ENCODE measurements around the gene UBAC2. TPM values are rescaled to one million over a fixed set of nuclear protein-coding genes. Genes with fewer than 3 reads are reported as not detected.

Gene UBAC2
- total and polyA plus RNA-seq, 2 experiments from 2014 or later, result 71.2 to 130 TPM

- Histone ChIP-seq H3K4me3 (no peak overlapping the region), H3K36me3 (no peaks in the 10 kb centered on the region)
These were observed 193.4 kb downstream of the UBAC2 start for GRCh38 chr13:99393791-99394735.

GRCh38 chr13:99395436-99395835, 194.8 kb downstream of the UBAC2 start:
- Histone ChIP-seq H3K27me3 (no peaks in the 10 kb centered on the region), H3K9me3 (ENCODE audit: low read depth) (no peaks in the 10 kb centered on the region), H3K36me3 (no peaks in the 10 kb centered on the region), H3K4me3 (no peak overlapping the region), H3K4me1 (ENCODE audit: low read depth) (no peaks in the 10 kb centered on the region), H3K27ac (no peak overlapping the region)
- no peak for TF ChIP-seq CTCF (IDR thresholded peaks at IDR 0.05; ENCODE audit: low read depth, low read length)
- DNase-seq (ENCODE audit: low read depth in 1 of 2, low spot score in 1 of 2), result no peak

More at GRCh38 chr13:99393791-99394735, 193.4 kb downstream of the UBAC2 start:
- no peak for DNase-seq (ENCODE audit: low read depth in 1 of 2, low spot score in 1 of 2)
- TF ChIP-seq CTCF (IDR thresholded peaks at IDR 0.05; ENCODE audit: low read depth, low read length), result no peak
- Histone ChIP-seq H3K27me3 (no peaks in the 10 kb centered on the region), H3K4me1 (ENCODE audit: low read depth) (no peaks in the 10 kb centered on the region), H3K27ac (no peak overlapping the region), H3K9me3 (ENCODE audit: low read depth) (no peaks in the 10 kb centered on the region)

GRCh38 chr13:99396446-99396845, 195.8 kb downstream of the UBAC2 start:
- H3K4me1 ChIP-seq (ENCODE audit: low read depth), result no peaks in the 10 kb centered on the region
- H3K27ac ChIP-seq, result no peak overlapping the region
- H3K4me3 ChIP-seq, result no peak overlapping the region
- TF ChIP-seq CTCF (IDR thresholded peaks at IDR 0.05; ENCODE audit: low read depth, low read length), result no peak
- DNase-seq (ENCODE audit: low read depth in 1 of 2, low spot score in 1 of 2), result no peak
- H3K27me3 ChIP-seq, result no peaks in the 10 kb centered on the region
- no peaks in the 10 kb centered on the region for H3K36me3 ChIP-seq
- H3K9me3 ChIP-seq (ENCODE audit: low read depth), result no peaks in the 10 kb centered on the region

GRCh38 chr13:99398071-99398470, 197.4 kb downstream of the UBAC2 start:
- H3K36me3 ChIP-seq, result no peaks in the 10 kb centered on the region
- no peak overlapping the region for H3K4me3 ChIP-seq
- no peaks in the 10 kb centered on the region for H3K9me3 ChIP-seq (ENCODE audit: low read depth)
- no peaks in the 10 kb centered on the region for H3K4me1 ChIP-seq (ENCODE audit: low read depth)
- no peaks in the 10 kb centered on the region for H3K27me3 ChIP-seq
- H3K27ac ChIP-seq, result no peak overlapping the region
- no peak for DNase-seq (ENCODE audit: low read depth in 1 of 2, low spot score in 1 of 2)
- no peak for TF ChIP-seq CTCF (IDR thresholded peaks at IDR 0.05; ENCODE audit: low read depth, low read length)

- H3K9me3 ChIP-seq (ENCODE audit: low read depth), result no peaks in the 10 kb centered on the region
- H3K4me3 ChIP-seq, result no peak overlapping the region
- TF ChIP-seq CTCF (IDR thresholded peaks at IDR 0.05; ENCODE audit: low read depth, low read length), result no peak
- H3K27me3 ChIP-seq, result no peaks in the 10 kb centered on the region
- no peak for DNase-seq (ENCODE audit: low read depth in 1 of 2, low spot score in 1 of 2)
- H3K27ac ChIP-seq, result no peak overlapping the region
- no peaks in the 10 kb centered on the region for H3K36me3 ChIP-seq
- H3K4me1 ChIP-seq (ENCODE audit: low read depth), result no peaks in the 10 kb centered on the region
These were observed 198.4 kb downstream of the UBAC2 start for GRCh38 chr13:99398916-99399622.
